K562 (cell line): Measurements from ENCODE around the gene SLC7A5. TPM values are rescaled to one million over a fixed set of nuclear protein-coding genes. Genes with fewer than 3 reads are reported as not detected.
"Not testable (repeated sequence)": the region's sequence is repeated elsewhere in the genome, so short reads cannot be mapped to it uniquely, and the experiment has no call there.

ENCODE experiments used
- BHLHE40 ChIP-seq: IDR thresholded peaks from 2 replicates; pipeline ENCODE4 v1.6.1; 2011; ENCODE audit warnings: low read length, improper control_type of control experiment
- CBX3 ChIP-seq, 2 experiments: IDR thresholded peaks; 1 replicate in 1 of 2; 2 replicates in 1 of 2; pipeline ENCODE4 v1.6.1; 2012; ENCODE audit warnings: inconsistent platforms in 2 of 2, low read length in 2 of 2, borderline replicate concordance in 1 of 2, control low read depth in 1 of 2
- CHD1 ChIP-seq: fragments of 200-600 bp; sonication (generic); IDR thresholded peaks from one replicate; pipeline ENCODE4 v1.6.1; 2012; ENCODE audit warnings: mild to moderate bottlenecking, moderate library complexity, low read length, inconsistent platforms
- CREB1 ChIP-seq, 2 experiments: sonication (generic) in 1 of 2; formaldehyde crosslinking in 1 of 2; IDR thresholded peaks; 2 replicates each; pipeline versions ENCODE4 v1.6.1 to v1.8.0; 2012 to 2022; ENCODE audit warnings: inconsistent platforms in 1 of 2, mild to moderate bottlenecking in 1 of 2, missing genetic modification reagents in 1 of 2, moderate library complexity in 1 of 2
- CXXC5 ChIP-seq: fragments of 250-450 bp; sonication (Bioruptor Pico); IDR thresholded peaks from 2 replicates; pipeline ENCODE4 v1.8.0; 2022; ENCODE audit warnings: inconsistent platforms, mild to moderate bottlenecking, moderate library complexity
- E2F3 ChIP-seq: fragments of 250-450 bp; sonication (Bioruptor Pico); IDR thresholded peaks from 2 replicates; pipeline ENCODE4 v1.4.0; 2020; ENCODE audit warnings: mild to moderate bottlenecking
- EGR1 ChIP-seq: fragments of 450-650 bp; conservative IDR thresholded peaks from 2 replicates; pipeline ENCODE4 v1.6.1; 2017; ENCODE audit warnings: mild to moderate bottlenecking
- EP400 ChIP-seq: fragments of 450-650 bp; IDR thresholded peaks from 2 replicates; pipeline ENCODE4 v1.6.1; 2017; ENCODE audit warnings: antibody characterized with exemption, mild to moderate bottlenecking, moderate library complexity
- ETV5 ChIP-seq: sonication (generic); formaldehyde crosslinking; IDR thresholded peaks from 2 replicates; pipeline ENCODE4 v1.4.0; 2020; ENCODE audit warnings: low read depth, mild to moderate bottlenecking, missing genetic modification reagents
- HDAC6 ChIP-seq: IDR thresholded peaks from 2 replicates; pipeline ENCODE4 v1.6.1; 2012; ENCODE audit warnings: low read depth, mild to moderate bottlenecking, control low read depth, inconsistent platforms, low read length, moderate library complexity
- HMGN3 ChIP-seq: IDR thresholded peaks from 2 replicates; pipeline ENCODE4 v1.6.1; 2011; ENCODE audit warnings: borderline replicate concordance, low read depth, mild to moderate bottlenecking, mixed read lengths, low read length; ENCODE audit not compliant: insufficient read length; ENCODE audit errors: extremely low read depth
- KAT7 ChIP-seq: sonication (generic); formaldehyde crosslinking; IDR thresholded peaks from 2 replicates; pipeline ENCODE4 v1.8.0; 2022; ENCODE audit warnings: missing genetic modification reagents, mild to moderate bottlenecking, borderline replicate concordance
- MXI1 ChIP-seq: IDR thresholded peaks from 2 replicates; pipeline ENCODE4 v1.6.1; 2011; ENCODE audit warnings: low read depth, mild to moderate bottlenecking, improper control_type of control experiment, low read length
- NR2C2 ChIP-seq, 2 experiments: fragments of 200-800 bp in 1 of 2; sonication (Bioruptor generic) in 1 of 2; sonication (generic) in 1 of 2; formaldehyde crosslinking in 1 of 2; IDR thresholded peaks; 2 replicates each; pipeline versions ENCODE4 v1.6.1 to v1.8.0; 2016 to 2022; ENCODE audit warnings: mild to moderate bottlenecking in 1 of 2, missing compliant biosample characterization in 1 of 2, missing genetic modification characterization in 1 of 2, missing genetic modification reagents in 1 of 2
- RBFOX2 ChIP-seq: fragments of 200-400 bp; formaldehyde crosslinking; IDR thresholded peaks from 2 replicates; pipeline ENCODE4 v1.6.1; 2017; ENCODE audit warnings: low read depth, mild to moderate bottlenecking, low read length, moderate library complexity
- RBM22 ChIP-seq: fragments of 200-400 bp; formaldehyde crosslinking; IDR thresholded peaks from 2 replicates; pipeline ENCODE4 v1.6.1; 2018; ENCODE audit warnings: low read length, low read depth; ENCODE audit not compliant: poor library complexity, severe bottlenecking
- SAFB ChIP-seq: fragments of 200-400 bp; formaldehyde crosslinking; IDR thresholded peaks from 2 replicates; pipeline ENCODE4 v1.6.1; 2017; ENCODE audit warnings: low read depth, low read length, borderline replicate concordance
- SIN3A ChIP-seq, 2 experiments: fragments of 150-350 bp in 1 of 2; IDR thresholded peaks; 2 replicates each; pipeline ENCODE4 v1.6.1; 2011 to 2016; ENCODE audit warnings: borderline replicate concordance in 2 of 2, low read depth in 2 of 2, low read length in 2 of 2, mild to moderate bottlenecking in 2 of 2, moderate library complexity in 2 of 2; ENCODE audit not compliant: control insufficient read depth in 1 of 2
- ZBTB1 ChIP-seq: sonication (generic); formaldehyde crosslinking; IDR thresholded peaks from 2 replicates; pipeline ENCODE4 v1.8.1; 2023; ENCODE audit warnings: missing genetic modification reagents, low read depth, mild to moderate bottlenecking, borderline replicate concordance
- ZNF175 ChIP-seq: fragments of 200-800 bp; sonication (Bioruptor generic); IDR thresholded peaks from 2 replicates; pipeline ENCODE4 v1.6.1; 2016; ENCODE audit warnings: low read depth, mild to moderate bottlenecking, missing genetic modification characterization, missing compliant biosample characterization
- ZNF197 ChIP-seq: fragments of 200-800 bp; sonication (Bioruptor generic); IDR thresholded peaks from 2 replicates; pipeline ENCODE4 v1.6.1; 2016; ENCODE audit warnings: low read depth, missing genetic modification characterization, missing compliant biosample characterization
- ZNF589 ChIP-seq: fragments of 200-800 bp; sonication (Bioruptor generic); IDR thresholded peaks from 2 replicates; pipeline ENCODE4 v1.6.1; 2016; ENCODE audit warnings: low read depth, missing genetic modification characterization, missing compliant biosample characterization
- ZNF644 ChIP-seq: fragments of 200-800 bp; sonication (Bioruptor generic); IDR thresholded peaks from 2 replicates; pipeline ENCODE4 v1.6.1; 2016; ENCODE audit warnings: low read depth, missing genetic modification characterization, missing compliant biosample characterization
- ZNF766 ChIP-seq: fragments of 200-800 bp; sonication (Bioruptor generic); conservative IDR thresholded peaks from 2 replicates; pipeline ENCODE4 v1.6.1; 2016; ENCODE audit warnings: missing genetic modification characterization, missing compliant biosample characterization
- polyA plus RNA-seq, 8 experiments: library from polyadenylated mRNA; depleted of rRNA in 4 of 8; stranded (reverse) in 5 of 8; unstranded in 3 of 8; fragments of >200 nt; fragmentation: Nextera tagmentation in 2 of 8; fragmentation: Illumina TruSeq in 1 of 8; extraction: Ambion mirVana in 2 of 8; extraction: Trizol in 1 of 8; gene quantifications; 2 replicates each; pipeline versions ENCODE4 v1.2.1 to v1.2.3, GENCODE V29; 2011 to 2014; ENCODE audit warnings: inconsistent platforms in 1 of 8, missing spikeins in 1 of 8
- total RNA-seq, 7 experiments: library from RNA; depleted of rRNA in 6 of 7; stranded (reverse); fragments of >200 nt in 6 of 7; fragmentation: Illumina TruSeq in 2 of 7; extraction: Trizol in 2 of 7; gene quantifications; 2 replicates each; pipeline versions ENCODE4 v1.2.1 to v1.2.3, GENCODE V29; 2011 to 2021; ENCODE audit warnings: low replicate concordance in 1 of 7
- TF ChIP-seq, protein P1 (sequence below): sonication (generic); formaldehyde crosslinking; IDR thresholded peaks from 2 replicates; pipeline ENCODE4 v1.9.0; 2022; ENCODE audit warnings: mild to moderate bottlenecking, missing genetic modification reagents

Gene SLC7A5
- total and polyA plus RNA-seq, 9 of the 15 experiments (the other 6 are each of a cell fraction or from before 2014, with no cell fraction given), result 1.9 to 220 (median 18.6) TPM

GRCh38 chr16:87869061-87869878, at the start of gene SLC7A5 (continued):
- not testable (repeated sequence) for TF ChIP-seq CREB1 (IDR thresholded peaks at IDR 0.05); NR2C2 (CRISPR knock-in tag; IDR thresholded peaks at IDR 0.05)
- TF ChIP-seq CREB1 (CRISPR knock-in tag; IDR thresholded peaks at IDR 0.05) (peak; percentile 30; the same call in 1 of the 2 replicates), ZNF197 (CRISPR knock-in tag) (0 out of 2 replicates have a peak, but pooled peaks have one; percentile 63), HDAC6 (0 out of 2 replicates have a peak, but pooled peaks have one; percentile 53), ZNF766 (CRISPR knock-in tag) (0 out of 2 replicates have a peak, but pooled peaks have one; percentile 50), RBFOX2 (peak; percentile 86), BHLHE40 (peak; percentile 84), RBM22 (peak; percentile 93), E2F3 (CRISPR knock-in tag) (peak; percentile 52; the same call in 1 of the 2 replicates), SIN3A (IDR thresholded peaks at IDR 0.05; ENCODE audit: borderline replicate concordance in 2 of 2, control insufficient read depth in 1 of 2, low read depth in 2 of 2, low read length in 2 of 2) (peak; percentile 55 to 74; a peak in 2 of 4 replicates), CBX3 (IDR thresholded peaks at IDR 0.05; ENCODE audit: borderline replicate concordance in 1 of 2, low read length in 2 of 2) (peak in 1 of 2 experiments; percentile 77; a peak in 2 of 3 replicates), ZNF589 (peak; percentile 86; the same call in 1 of the 2 replicates), CHD1 (peak; percentile 48), ZNF175 (CRISPR knock-in tag) (peak; percentile 54; the same call in 1 of the 2 replicates), ZBTB1 (CRISPR knock-in tag) (0 out of 2 replicates have a peak, but pooled peaks have one; percentile 61), ZNF644 (peak; percentile 64; the same call in 1 of the 2 replicates), SAFB (peak; percentile 88), HMGN3 (peak; percentile 58), ETV5 (CRISPR knock-in tag) (0 out of 2 replicates have a peak, but pooled peaks have one; percentile 34), MXI1 (peak; percentile 37; the same call in 1 of the 2 replicates), EGR1 (peak; percentile 52; the same call in 1 of the 2 replicates), KAT7 (CRISPR knock-in tag) (peak; percentile 81; the same call in 1 of the 2 replicates), EP400 (0 out of 2 replicates have a peak, but pooled peaks have one; percentile 8), NR2C2 (tag; IDR thresholded peaks at IDR 0.05) (0 out of 2 replicates have a peak, but pooled peaks have one; percentile 27), CXXC5 (CRISPR knock-in tag) (peak; percentile 86)
- TF ChIP-seq, protein P1, sequence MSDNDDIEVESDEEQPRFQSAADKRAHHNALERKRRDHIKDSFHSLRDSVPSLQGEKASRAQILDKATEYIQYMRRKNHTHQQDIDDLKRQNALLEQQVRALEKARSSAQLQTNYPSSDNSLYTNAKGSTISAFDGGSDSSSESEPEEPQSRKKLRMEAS, result peak; percentile 82
